Mesothelial cell of epicardium (in vitro differentiated cells): ENCODE data around the gene RPL38. TPM values are rescaled to one million over a fixed set of nuclear protein-coding genes. Genes with fewer than 3 reads are reported as not detected.
A peak's percentile ranks its signal among the peaks of the same experiment; 100 is the strongest.

Experiments
- DNase-seq, 2 experiments: peaks; one replicate each; pipeline ENCODE4 v3.0.0; 2021; ENCODE audit warnings: low spot score in 2 of 2; ENCODE audit not compliant: unreplicated experiment in 2 of 2
- H3K27ac Mint-ChIP-seq: 2 replicates; pipeline ENCODE4 v1.8.0; 2021; ENCODE audit warnings: mixed read lengths
- H3K27me3 Mint-ChIP-seq: 2 replicates; pipeline ENCODE4 v1.8.0; 2021; ENCODE audit warnings: low read depth, mixed read lengths
- H3K36me3 Mint-ChIP-seq: 2 replicates; pipeline ENCODE4 v1.8.0; 2021; ENCODE audit warnings: mixed read lengths
- H3K4me1 Mint-ChIP-seq: 2 replicates; pipeline ENCODE4 v1.8.0; 2021; ENCODE audit warnings: mixed read lengths
- H3K4me3 Mint-ChIP-seq: 2 replicates; pipeline ENCODE4 v1.8.0; 2021; ENCODE audit warnings: mild to moderate bottlenecking, moderate library complexity, mixed read lengths
- H3K9me3 Mint-ChIP-seq: 2 replicates; pipeline ENCODE4 v1.8.0; 2021; ENCODE audit warnings: mixed read lengths
- total RNA-seq: library from RNA; stranded (reverse); gene quantifications from 3 replicates; pipeline ENCODE4 v1.2.1, GENCODE V29; 2021
- TF ChIP-seq, protein P1 (sequence below): fragments of 200-600 bp; sonication (generic); IDR thresholded peaks from one replicate; pipeline ENCODE4 v1.5.0; 2021; ENCODE audit warnings: antibody characterized with exemption; ENCODE audit not compliant: unreplicated experiment

Gene RPL38
- total RNA-seq, 1 donor from 2014 or later: 1,016 TPM

DNA sequence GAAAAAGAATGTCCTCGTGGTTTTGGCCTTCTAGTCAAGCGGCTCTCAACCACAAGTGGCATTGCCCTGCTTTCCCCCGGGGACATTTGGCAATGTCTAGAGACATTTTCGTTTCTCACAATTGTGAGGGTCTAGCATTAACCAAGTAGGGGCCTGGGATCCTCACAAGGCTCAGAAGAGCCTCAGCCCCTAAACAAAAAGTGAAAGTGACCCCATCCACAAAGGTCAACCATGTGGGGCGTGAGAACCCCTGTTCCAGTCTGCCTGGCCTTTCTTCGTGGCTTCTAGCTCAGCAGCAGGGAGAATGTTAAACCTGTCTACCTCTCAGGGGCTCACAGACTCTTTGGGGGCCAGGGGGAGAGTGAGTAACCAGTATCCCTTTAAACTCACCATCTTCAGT, 4.8 kb upstream of the RPL38 start:
- H3K4me1 Mint-ChIP-seq: peaks cover 12% of the 10 kb centered on the region
- TF ChIP-seq, protein P1, sequence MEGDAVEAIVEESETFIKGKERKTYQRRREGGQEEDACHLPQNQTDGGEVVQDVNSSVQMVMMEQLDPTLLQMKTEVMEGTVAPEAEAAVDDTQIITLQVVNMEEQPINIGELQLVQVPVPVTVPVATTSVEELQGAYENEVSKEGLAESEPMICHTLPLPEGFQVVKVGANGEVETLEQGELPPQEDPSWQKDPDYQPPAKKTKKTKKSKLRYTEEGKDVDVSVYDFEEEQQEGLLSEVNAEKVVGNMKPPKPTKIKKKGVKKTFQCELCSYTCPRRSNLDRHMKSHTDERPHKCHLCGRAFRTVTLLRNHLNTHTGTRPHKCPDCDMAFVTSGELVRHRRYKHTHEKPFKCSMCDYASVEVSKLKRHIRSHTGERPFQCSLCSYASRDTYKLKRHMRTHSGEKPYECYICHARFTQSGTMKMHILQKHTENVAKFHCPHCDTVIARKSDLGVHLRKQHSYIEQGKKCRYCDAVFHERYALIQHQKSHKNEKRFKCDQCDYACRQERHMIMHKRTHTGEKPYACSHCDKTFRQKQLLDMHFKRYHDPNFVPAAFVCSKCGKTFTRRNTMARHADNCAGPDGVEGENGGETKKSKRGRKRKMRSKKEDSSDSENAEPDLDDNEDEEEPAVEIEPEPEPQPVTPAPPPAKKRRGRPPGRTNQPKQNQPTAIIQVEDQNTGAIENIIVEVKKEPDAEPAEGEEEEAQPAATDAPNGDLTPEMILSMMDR: no peak
- no peak overlapping the region for H3K27ac Mint-ChIP-seq
- DNase-seq: no peak
- peaks cover 2% of the 10 kb centered on the region for H3K36me3 Mint-ChIP-seq
- no peak overlapping the region for H3K4me3 Mint-ChIP-seq
- H3K9me3 Mint-ChIP-seq: no peaks in the 10 kb centered on the region
- peaks cover 66% of the 10 kb centered on the region for H3K27me3 Mint-ChIP-seq

DNA sequence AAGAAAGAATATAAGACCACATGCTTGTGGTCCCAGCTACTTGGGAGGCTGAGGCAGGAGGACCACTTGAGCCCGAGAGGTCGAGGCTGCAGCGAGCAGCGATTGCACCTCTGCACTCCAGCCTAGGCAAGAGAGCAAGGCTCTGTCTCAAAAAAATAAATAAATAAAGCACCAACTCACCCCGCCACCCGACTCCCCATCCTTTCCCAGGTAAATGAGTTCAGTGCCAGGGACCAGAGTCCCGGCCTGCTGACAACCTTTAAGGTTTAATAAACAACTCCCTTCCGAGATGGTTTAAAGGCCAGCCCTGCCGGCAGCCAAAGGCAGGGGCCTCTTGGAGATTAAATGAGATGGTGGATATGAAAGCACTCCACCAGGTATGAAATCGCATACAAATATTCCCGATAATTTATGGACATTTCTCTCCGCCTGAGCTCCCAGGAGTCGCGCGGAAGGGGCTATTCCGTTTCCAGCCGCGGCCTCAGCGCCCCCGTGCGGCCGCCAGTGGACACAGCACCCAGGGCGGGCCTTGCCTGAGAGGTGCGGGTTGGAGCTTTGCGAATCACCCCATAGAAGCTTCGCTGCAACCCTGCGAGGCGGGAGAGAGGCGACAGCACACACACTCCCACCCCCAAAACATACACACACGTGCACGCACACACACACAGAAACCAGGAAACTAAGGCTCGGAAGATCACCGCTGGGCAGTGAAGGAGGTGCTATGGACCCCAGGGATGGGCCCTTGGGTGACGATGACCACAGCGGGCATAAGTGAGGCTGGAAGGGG, 4.0 kb upstream of the RPL38 start:
- Mint-ChIP-seq H3K4me3 (no peak overlapping the region), H3K36me3 (peaks cover 2% of the 10 kb centered on the region), H3K27me3 (peaks cover 61% of the 10 kb centered on the region)

DNA sequence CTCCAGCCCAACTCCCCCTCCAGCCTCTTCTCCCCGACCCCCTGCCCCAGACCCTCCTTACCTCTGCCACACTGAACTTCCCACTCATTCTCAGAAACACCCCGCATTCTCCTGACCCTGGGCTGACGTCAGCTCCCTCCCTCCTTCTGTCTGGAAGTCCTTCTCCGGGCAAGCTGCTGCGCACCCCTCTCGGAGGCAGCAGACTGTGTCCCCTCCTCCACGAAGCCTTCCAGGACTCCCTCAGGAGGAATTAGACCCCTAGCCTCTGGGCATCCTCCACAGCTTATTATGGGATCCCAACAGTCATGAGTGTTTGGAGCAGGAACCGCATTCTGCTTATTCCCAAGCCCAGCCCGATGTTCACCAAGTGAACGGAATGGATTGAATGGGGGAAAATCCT, 3.4 kb upstream of the RPL38 start:
- peaks cover 17% of the 10 kb centered on the region for H3K4me1 Mint-ChIP-seq
- no peak overlapping the region for H3K4me3 Mint-ChIP-seq
- peaks cover 5% of the 10 kb centered on the region for H3K36me3 Mint-ChIP-seq
- H3K9me3 Mint-ChIP-seq: no peaks in the 10 kb centered on the region
- H3K27ac Mint-ChIP-seq: no peak overlapping the region
- TF ChIP-seq, protein P1: no peak
- DNase-seq: no peak
- H3K27me3 Mint-ChIP-seq: peaks cover 55% of the 10 kb centered on the region

More for the DNA sequence above, 4.0 kb upstream of the RPL38 start:
- DNase-seq: peak; percentile 59 to 87
- TF ChIP-seq, protein P1: peak; percentile 94
- Mint-ChIP-seq H3K4me1 (peaks cover 12% of the 10 kb centered on the region), H3K9me3 (no peaks in the 10 kb centered on the region), H3K27ac (no peak overlapping the region)

DNA sequence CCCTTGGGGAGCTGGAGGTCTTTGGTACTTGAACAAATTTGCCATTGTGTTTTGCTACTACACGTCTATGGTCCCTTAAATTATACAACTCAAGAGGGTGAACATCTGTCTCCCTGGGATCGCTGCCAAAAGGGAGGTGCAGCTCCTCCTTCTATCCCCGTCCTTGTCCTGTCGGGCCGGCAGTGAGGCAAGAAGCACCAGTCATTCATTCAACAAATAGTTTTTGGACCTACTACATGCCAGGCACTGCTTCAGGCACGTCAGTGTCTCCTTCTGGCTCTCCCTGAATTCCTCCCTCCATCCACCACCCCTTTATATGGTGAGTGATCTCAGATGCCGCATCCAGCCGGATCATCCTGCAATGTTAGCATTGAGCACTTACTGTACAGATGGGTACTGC, 2.2 kb upstream of the RPL38 start:
- Mint-ChIP-seq H3K27ac (no peak overlapping the region), H3K9me3 (no peaks in the 10 kb centered on the region), H3K4me3 (no peak overlapping the region), H3K4me1 (peaks cover 22% of the 10 kb centered on the region), H3K27me3 (peaks cover 44% of the 10 kb centered on the region), H3K36me3 (peaks cover 11% of the 10 kb centered on the region)
- TF ChIP-seq, protein P1: no peak
- DNase-seq: no peak

DNA sequence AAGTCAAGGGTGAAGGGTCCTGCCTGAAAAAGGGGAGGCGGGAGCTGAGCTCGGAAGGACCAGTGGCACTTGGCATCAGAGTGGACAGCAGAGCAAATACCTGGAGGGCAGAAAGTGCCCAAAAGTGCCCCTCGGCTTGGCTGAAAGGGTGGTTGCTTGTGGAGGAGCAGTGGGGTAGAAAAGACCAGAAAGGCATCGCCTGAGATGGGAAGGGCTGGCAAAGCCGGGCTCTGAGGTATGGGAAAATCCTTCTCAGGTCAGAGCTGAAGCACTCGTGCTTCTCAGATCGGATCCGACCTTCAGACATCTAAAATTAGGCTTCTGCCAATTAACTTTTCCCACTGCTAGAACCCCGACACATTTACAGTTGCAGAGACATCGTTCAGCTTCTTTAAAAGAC, 1.5 kb upstream of the RPL38 start:
- Mint-ChIP-seq H3K36me3 (peaks cover 14% of the 10 kb centered on the region), H3K9me3 (no peaks in the 10 kb centered on the region), H3K4me3 (no peak overlapping the region), H3K27me3 (peaks cover 39% of the 10 kb centered on the region), H3K27ac (no peak overlapping the region), H3K4me1 (peaks cover 25% of the 10 kb centered on the region)
- DNase-seq: no peak
- TF ChIP-seq, protein P1: no peak
